ENCODE data around the gene CHN2. TPM values are rescaled to one million over a fixed set of nuclear protein-coding genes. Genes with fewer than 3 reads are reported as not detected.

Gene CHN2
- total RNA-seq, 1 donor from 2014 or later, result 0.73 TPM

DNA sequence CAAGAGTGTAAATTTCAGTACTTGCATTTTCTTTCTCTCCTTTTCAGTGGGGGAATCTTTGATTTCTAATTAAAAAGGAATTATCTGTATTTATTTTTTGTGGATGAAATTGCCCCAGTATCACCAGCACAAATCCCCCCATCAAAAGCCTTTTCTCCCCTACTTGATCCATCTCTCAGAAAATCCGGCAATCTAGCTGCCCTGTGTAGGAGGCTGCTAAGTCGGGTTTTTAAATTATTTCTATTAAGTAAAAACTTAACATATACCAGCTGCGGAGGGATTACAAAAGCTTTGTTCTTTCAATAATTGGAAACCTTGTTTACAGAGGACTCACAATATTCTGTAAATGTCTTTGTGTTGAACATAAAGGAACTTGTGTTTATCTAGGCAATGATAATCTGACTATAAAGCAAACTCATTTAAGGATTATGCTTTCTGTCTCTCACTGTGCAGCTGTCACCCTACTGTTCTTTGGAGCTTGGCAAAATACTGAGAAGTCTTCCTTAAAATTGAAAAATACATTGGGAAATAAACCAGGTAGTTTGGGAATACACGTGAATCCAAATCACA, 191.7 kb downstream of the CHN2 start:
- H3K9me3 Mint-ChIP-seq, result no peaks in the 10 kb centered on the region
- DNase-seq (ENCODE audit: low spot score), result no peak
- no peaks in the 10 kb centered on the region for H3K36me3 Mint-ChIP-seq (ENCODE audit: low read depth)
- intact Hi-C loops (cut with micrococcal nuclease), result no loop called here
- H3K4me3 Mint-ChIP-seq (ENCODE audit: low read depth), result no peak overlapping the region
- H3K27ac Mint-ChIP-seq, result no peak overlapping the region
- peaks cover 10% of the 10 kb centered on the region for H3K27me3 Mint-ChIP-seq (ENCODE audit: low read depth)
- H3K4me1 Mint-ChIP-seq (ENCODE audit: low read depth), result no peaks in the 10 kb centered on the region

DNA sequence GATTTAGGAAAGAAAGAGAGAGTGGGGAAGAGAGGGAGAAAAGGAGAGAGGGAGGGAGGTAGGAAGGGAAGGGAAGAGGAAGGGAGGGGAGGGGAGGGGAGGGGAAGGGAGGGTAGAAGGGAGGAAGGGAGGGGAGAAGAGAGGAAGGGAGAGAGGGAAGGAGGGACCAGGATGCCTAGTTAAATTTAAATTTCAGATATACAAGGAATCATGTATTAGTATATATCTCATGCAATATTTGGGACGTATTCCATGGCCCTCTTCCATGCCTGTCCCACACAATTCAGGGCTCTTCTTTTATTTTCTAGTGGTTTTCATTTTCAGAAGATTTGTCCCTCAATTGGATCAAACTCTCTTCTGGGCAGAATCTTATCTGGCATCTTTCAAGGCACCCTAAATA, 196.7 kb downstream of the CHN2 start:
- no peak overlapping the region for H3K4me3 Mint-ChIP-seq (ENCODE audit: low read depth)
- H3K27ac Mint-ChIP-seq, result no peak overlapping the region
- H3K36me3 Mint-ChIP-seq (ENCODE audit: low read depth), result no peaks in the 10 kb centered on the region
- DNase-seq (ENCODE audit: low spot score), result no peak
- H3K27me3 Mint-ChIP-seq (ENCODE audit: low read depth), result peaks cover 2% of the 10 kb centered on the region
- H3K9me3 Mint-ChIP-seq, result no peaks in the 10 kb centered on the region
- H3K4me1 Mint-ChIP-seq (ENCODE audit: low read depth), result no peaks in the 10 kb centered on the region
- intact Hi-C loops (cut with micrococcal nuclease), result no loop called here

DNA sequence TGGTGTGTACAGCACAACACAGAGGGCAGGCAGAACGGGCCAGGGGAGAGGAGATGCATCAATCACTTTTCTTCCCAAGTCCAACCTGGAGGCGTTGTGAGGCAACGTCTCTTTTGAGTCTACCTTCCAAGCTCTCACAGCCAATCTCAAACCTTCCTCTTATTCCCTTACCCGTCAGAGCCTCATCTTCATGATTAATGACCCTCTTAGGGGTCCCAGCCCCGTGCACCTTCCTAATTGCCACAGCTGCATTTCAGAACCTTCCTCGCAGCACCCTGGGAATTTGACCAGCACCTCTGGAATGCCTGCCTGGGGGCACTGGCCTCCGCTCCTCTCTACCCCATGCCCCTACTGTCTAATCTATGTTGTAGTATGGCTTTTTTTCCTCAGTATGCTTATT, 199.7 kb downstream of the CHN2 start:
- Mint-ChIP-seq H3K27ac (no peak overlapping the region), H3K4me3 (ENCODE audit: low read depth) (no peak overlapping the region), H3K4me1 (ENCODE audit: low read depth) (no peaks in the 10 kb centered on the region), H3K36me3 (ENCODE audit: low read depth) (no peaks in the 10 kb centered on the region), H3K27me3 (ENCODE audit: low read depth) (peaks cover 2% of the 10 kb centered on the region), H3K9me3 (no peaks in the 10 kb centered on the region)
- no peak for DNase-seq (ENCODE audit: low spot score)
- intact Hi-C loops (cut with micrococcal nuclease), result no loop called here

- intact Hi-C loops (cut with micrococcal nuclease), result no loop called here
- Mint-ChIP-seq H3K9me3 (no peaks in the 10 kb centered on the region), H3K36me3 (ENCODE audit: low read depth) (no peaks in the 10 kb centered on the region), H3K4me3 (ENCODE audit: low read depth) (no peak overlapping the region), H3K4me1 (ENCODE audit: low read depth) (no peaks in the 10 kb centered on the region), H3K27me3 (ENCODE audit: low read depth) (peaks cover 2% of the 10 kb centered on the region), H3K27ac (no peak overlapping the region)
- DNase-seq (ENCODE audit: low spot score), result no peak
These were observed 202.0 kb downstream of the CHN2 start for GRCh38 chr7:29396563-29396962.

DNA sequence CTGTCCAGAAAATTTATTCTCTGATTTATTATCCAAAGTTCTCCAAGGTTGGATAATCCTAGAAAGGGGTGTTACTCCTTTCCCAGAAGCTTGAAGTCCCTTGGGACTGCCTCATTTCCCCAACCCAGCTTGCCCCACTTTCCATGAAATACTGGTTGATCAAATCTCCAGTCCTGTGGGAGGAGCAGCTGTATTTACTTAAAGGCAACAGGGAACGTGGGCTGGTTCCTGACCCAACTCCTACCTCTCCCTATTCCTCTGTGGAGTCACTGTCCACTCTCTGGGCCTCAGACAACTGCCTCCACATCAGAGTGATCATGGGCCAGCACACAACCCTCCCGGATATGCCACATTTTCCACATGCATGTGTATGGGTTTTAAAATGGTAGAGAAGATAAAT, 202.8 kb downstream of the CHN2 start:
- DNase-seq (ENCODE audit: low spot score), result no peak
- Mint-ChIP-seq H3K36me3 (ENCODE audit: low read depth) (no peaks in the 10 kb centered on the region), H3K9me3 (no peaks in the 10 kb centered on the region), H3K27ac (no peak overlapping the region), H3K27me3 (ENCODE audit: low read depth) (peaks cover 2% of the 10 kb centered on the region), H3K4me1 (ENCODE audit: low read depth) (no peaks in the 10 kb centered on the region), H3K4me3 (ENCODE audit: low read depth) (no peak overlapping the region)
- intact Hi-C loops (cut with micrococcal nuclease), result no loop called here

DNA sequence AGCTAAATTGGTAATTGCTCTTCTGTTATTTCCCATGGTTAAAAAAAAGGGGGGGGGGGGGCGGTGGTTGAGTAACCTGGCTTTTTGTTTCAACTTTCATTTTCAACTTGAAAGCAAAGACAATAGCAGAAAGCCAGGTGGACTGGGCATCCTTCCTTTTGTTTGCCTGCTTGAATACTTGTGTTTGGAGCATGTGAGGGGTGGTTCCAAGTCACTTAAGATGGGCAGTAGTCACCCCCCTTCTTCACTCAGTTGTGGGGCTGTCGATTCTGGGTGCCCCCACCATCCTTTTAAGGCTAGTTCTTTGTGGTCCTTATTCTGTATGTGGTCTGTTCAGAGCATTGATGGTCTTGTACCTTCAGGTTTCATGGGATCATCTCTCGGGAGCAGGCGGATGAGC, 203.4 kb downstream of the CHN2 start:
- intact Hi-C loops (cut with micrococcal nuclease), result no loop called here
- Mint-ChIP-seq H3K27ac (no peak overlapping the region), H3K9me3 (no peaks in the 10 kb centered on the region), H3K4me3 (ENCODE audit: low read depth) (no peak overlapping the region), H3K27me3 (ENCODE audit: low read depth) (peaks cover 2% of the 10 kb centered on the region), H3K36me3 (ENCODE audit: low read depth) (no peaks in the 10 kb centered on the region), H3K4me1 (ENCODE audit: low read depth) (no peaks in the 10 kb centered on the region)
- DNase-seq (ENCODE audit: low spot score), result no peak

- Mint-ChIP-seq H3K9me3 (no peaks in the 10 kb centered on the region), H3K4me3 (ENCODE audit: low read depth) (no peak overlapping the region), H3K4me1 (ENCODE audit: low read depth) (no peaks in the 10 kb centered on the region), H3K36me3 (ENCODE audit: low read depth) (no peaks in the 10 kb centered on the region), H3K27ac (no peak overlapping the region), H3K27me3 (ENCODE audit: low read depth) (peaks cover 2% of the 10 kb centered on the region)
- DNase-seq (ENCODE audit: low spot score), result no peak
- intact Hi-C loops (cut with micrococcal nuclease), result no loop called here
These were observed 205.9 kb downstream of the CHN2 start for GRCh38 chr7:29400437-29400836.

DNA sequence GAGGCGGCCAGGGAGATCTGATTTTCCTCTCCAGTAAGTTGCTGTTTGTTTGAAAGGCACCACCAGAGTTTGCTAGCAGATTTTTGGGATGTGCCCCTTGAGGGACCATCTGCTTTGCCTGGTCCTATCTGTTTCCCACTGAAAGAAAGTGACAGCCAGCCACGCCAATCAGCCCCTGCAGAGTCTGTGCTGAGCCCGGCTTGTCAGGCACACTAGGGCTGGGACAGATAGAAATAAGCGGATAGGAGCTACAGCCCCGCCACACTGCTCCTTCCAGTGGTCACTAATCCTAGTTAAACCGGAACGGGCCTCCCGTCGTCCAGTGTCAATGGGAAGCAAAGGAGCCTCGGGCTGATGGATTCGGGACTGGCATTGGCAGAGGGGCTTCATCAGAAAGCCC, 207.2 kb downstream of the CHN2 start:
- intact Hi-C loops (cut with micrococcal nuclease), result no loop called here
- Mint-ChIP-seq H3K36me3 (ENCODE audit: low read depth) (no peaks in the 10 kb centered on the region), H3K27me3 (ENCODE audit: low read depth) (peaks cover under 1% of the 10 kb centered on the region), H3K9me3 (no peaks in the 10 kb centered on the region), H3K4me1 (ENCODE audit: low read depth) (no peaks in the 10 kb centered on the region), H3K27ac (no peak overlapping the region), H3K4me3 (ENCODE audit: low read depth) (no peak overlapping the region)
- DNase-seq (ENCODE audit: low spot score), result no peak

GRCh38 chr7:29405891-29406290, 211.3 kb downstream of the CHN2 start:
- intact Hi-C loops (cut with micrococcal nuclease), result loop anchor here (5.0 kb wide), 1 partner anchor 294 kb away; no protein-coding TSS in a partner anchor
- Mint-ChIP-seq H3K27ac (no peak overlapping the region), H3K27me3 (ENCODE audit: low read depth) (peaks cover 1% of the 10 kb centered on the region), H3K4me1 (ENCODE audit: low read depth) (no peaks in the 10 kb centered on the region), H3K4me3 (ENCODE audit: low read depth) (no peak overlapping the region), H3K36me3 (ENCODE audit: low read depth) (no peaks in the 10 kb centered on the region), H3K9me3 (no peaks in the 10 kb centered on the region)
- no peak for DNase-seq (ENCODE audit: low spot score)

DNA sequence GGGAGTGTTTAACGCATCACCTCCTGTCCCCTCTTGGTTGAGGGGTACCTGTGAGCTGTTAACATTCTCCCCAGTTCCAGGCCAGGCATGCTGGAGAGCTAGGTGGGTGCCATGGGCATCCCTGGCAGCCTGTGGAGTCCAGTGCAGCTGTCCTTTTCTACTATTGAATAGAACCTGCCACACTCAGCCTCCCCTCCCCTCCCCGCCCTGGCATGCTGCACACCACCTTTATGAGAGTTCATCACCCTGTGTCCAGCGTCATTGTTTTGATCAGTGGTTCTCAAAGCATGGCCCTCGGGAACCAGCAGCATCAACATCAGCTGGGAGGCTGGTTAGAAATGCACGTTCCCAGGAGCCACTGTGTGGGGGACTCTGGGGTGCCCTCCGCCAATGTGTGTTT, 211.8 kb downstream of the CHN2 start:
- H3K4me3 Mint-ChIP-seq (ENCODE audit: low read depth), result no peak overlapping the region
- H3K27me3 Mint-ChIP-seq (ENCODE audit: low read depth), result peaks cover 3% of the 10 kb centered on the region
- no peaks in the 10 kb centered on the region for H3K4me1 Mint-ChIP-seq (ENCODE audit: low read depth)
- DNase-seq (ENCODE audit: low spot score), result no peak
- intact Hi-C loops (cut with micrococcal nuclease), result loop anchor here (5.0 kb wide), 1 partner anchor 294 kb away; no protein-coding TSS in a partner anchor
- H3K9me3 Mint-ChIP-seq, result no peaks in the 10 kb centered on the region
- H3K36me3 Mint-ChIP-seq (ENCODE audit: low read depth), result no peaks in the 10 kb centered on the region
- H3K27ac Mint-ChIP-seq, result no peak overlapping the region

GRCh38 chr7:29408841-29409243, 214.3 kb downstream of the CHN2 start:
- no peaks in the 10 kb centered on the region for H3K36me3 Mint-ChIP-seq (ENCODE audit: low read depth)
- peaks cover 4% of the 10 kb centered on the region for H3K27me3 Mint-ChIP-seq (ENCODE audit: low read depth)
- no peaks in the 10 kb centered on the region for H3K4me1 Mint-ChIP-seq (ENCODE audit: low read depth)
- no peak overlapping the region for H3K4me3 Mint-ChIP-seq (ENCODE audit: low read depth)
- no peaks in the 10 kb centered on the region for H3K9me3 Mint-ChIP-seq
- peak; percentile 13 for DNase-seq (ENCODE audit: low spot score)
- intact Hi-C loops (cut with micrococcal nuclease), result loop anchor here (1.0 to 5.0 kb wide), 4 partner anchors 170 to 487 kb away; no protein-coding TSS in a partner anchor
- no peak overlapping the region for H3K27ac Mint-ChIP-seq

DNA sequence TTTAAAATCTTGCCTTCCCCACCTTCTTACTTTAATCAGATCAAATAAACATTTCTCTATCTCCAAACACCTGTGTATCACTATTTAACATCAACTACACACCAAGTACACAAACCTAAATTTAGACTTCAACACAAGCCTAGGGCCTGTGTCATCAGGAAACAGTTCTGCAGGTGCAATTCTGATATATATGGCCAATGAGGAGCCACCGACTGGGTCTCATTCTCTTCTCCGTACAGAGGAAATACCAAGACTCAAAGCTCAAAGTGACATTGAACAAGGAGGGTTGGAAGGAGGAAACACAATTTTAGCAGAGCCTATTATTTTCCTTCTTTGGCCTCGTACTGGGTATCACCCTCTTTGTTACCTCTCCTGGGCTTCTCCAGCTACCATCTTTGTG, 216.4 kb downstream of the CHN2 start:
- Mint-ChIP-seq H3K4me1 (ENCODE audit: low read depth) (no peaks in the 10 kb centered on the region), H3K27me3 (ENCODE audit: low read depth) (peaks cover 4% of the 10 kb centered on the region), H3K4me3 (ENCODE audit: low read depth) (no peak overlapping the region), H3K27ac (no peak overlapping the region), H3K9me3 (no peaks in the 10 kb centered on the region), H3K36me3 (ENCODE audit: low read depth) (no peaks in the 10 kb centered on the region)
- DNase-seq (ENCODE audit: low spot score), result no peak
- intact Hi-C loops (cut with micrococcal nuclease), result no loop called here

DNA sequence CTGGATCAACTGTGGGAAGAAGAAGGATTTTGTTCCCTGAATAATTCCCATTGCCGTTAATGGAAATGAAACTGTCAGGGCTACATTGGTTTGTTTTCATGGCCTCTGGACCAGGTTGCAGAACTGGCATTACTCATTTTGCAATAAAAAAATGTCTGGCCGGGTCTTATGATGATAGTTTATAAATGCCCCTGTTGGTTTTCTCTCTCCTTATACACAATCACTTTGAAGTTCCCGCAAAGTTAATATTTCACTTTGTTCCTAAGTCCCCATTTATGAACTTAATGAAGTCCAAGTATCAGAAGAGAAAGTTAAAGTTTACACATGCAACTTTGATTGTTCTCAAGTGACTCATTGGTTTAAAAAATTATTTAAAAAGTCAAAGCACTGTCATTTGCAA, 218.3 kb downstream of the CHN2 start:
- Mint-ChIP-seq H3K27ac (no peak overlapping the region), H3K36me3 (ENCODE audit: low read depth) (no peaks in the 10 kb centered on the region), H3K4me3 (ENCODE audit: low read depth) (no peak overlapping the region), H3K27me3 (ENCODE audit: low read depth) (peaks cover 4% of the 10 kb centered on the region), H3K4me1 (ENCODE audit: low read depth) (no peaks in the 10 kb centered on the region), H3K9me3 (no peaks in the 10 kb centered on the region)
- no peak for DNase-seq (ENCODE audit: low spot score)
- intact Hi-C loops (cut with micrococcal nuclease), result no loop called here

GRCh38 chr7:29413626-29414136, 219.1 kb downstream of the CHN2 start:
- no peak overlapping the region for H3K4me3 Mint-ChIP-seq (ENCODE audit: low read depth)
- DNase-seq (ENCODE audit: low spot score), result no peak
- intact Hi-C loops (cut with micrococcal nuclease), result no loop called here
- H3K36me3 Mint-ChIP-seq (ENCODE audit: low read depth), result no peaks in the 10 kb centered on the region
- peaks cover 4% of the 10 kb centered on the region for H3K27me3 Mint-ChIP-seq (ENCODE audit: low read depth)
- no peaks in the 10 kb centered on the region for H3K9me3 Mint-ChIP-seq
- no peaks in the 10 kb centered on the region for H3K4me1 Mint-ChIP-seq (ENCODE audit: low read depth)
- H3K27ac Mint-ChIP-seq, result no peak overlapping the region
